GM12878 (cell line): ENCODE results near the gene KRTAP10-10. TPM values are rescaled to one million over a fixed set of nuclear protein-coding genes. Genes with fewer than 3 reads are reported as not detected.

Experiments
- ATAC-seq: fragments of 200-7000 bp; cut with Tn5 transposase; 3 replicates; pipeline ENCODE4 v1.9.1; 2020; ENCODE audit warnings: mild to moderate bottlenecking, moderate library complexity
- BruUV-seq: library from RNA; stranded (reverse); fragments of 400-500 nt; replicated peaks from 2 replicates; lab custom pipeline; 2021; lab: Mats Ljungman, UMichigan
- CTCF ChIA-PET: fragments of 300-600 bp; sonication (Branson Sonifier 250); formaldehyde crosslinking; extraction: SDS; loops from one replicate; lab custom pipeline; 2021; ENCODE audit warnings: inconsistent platforms; lab: Yijun Ruan, JAX
- POLR2A ChIA-PET: fragments of 350-600 bp; formaldehyde crosslinking; extraction: SDS; loops from one replicate; lab custom pipeline; 2021; ENCODE audit warnings: inconsistent platforms; lab: Charles Lee
- RAD21 ChIA-PET: fragments of 300-600 bp; sonication (Branson Sonifier 250); formaldehyde crosslinking; loops from one replicate; lab custom pipeline; 2023; ENCODE audit warnings: antibody characterized with exemption; ENCODE audit not compliant: unreplicated experiment; lab: Charles Lee
- SMC1A ChIA-PET: fragments of 300-600 bp; sonication (Branson Sonifier 250); formaldehyde crosslinking; loops from one replicate; lab custom pipeline; 2023; ENCODE audit not compliant: unreplicated experiment, uncharacterized antibody; lab: Charles Lee
- DNase-seq: peaks from one replicate; pipeline ENCODE4 v3.0.0-alpha.2; 2011; ENCODE audit warnings: low read depth, low spot score
- FAIRE-seq: peaks from 3 replicates; lab custom pipeline; 2011; peaks lifted over from hg19 to GRCh38; lab: Jason Lieb, UNC
- H2AFZ ChIP-seq: 2 replicates; pipeline ENCODE4 v1.6.0; 2011; ENCODE audit warnings: low read depth, low read length, control low read depth; ENCODE audit not compliant: control insufficient read depth
- H3K27ac ChIP-seq: 2 replicates; pipeline ENCODE4 v1.5.1; 2011; ENCODE audit warnings: control low read depth; ENCODE audit not compliant: control insufficient read depth, insufficient read depth
- H3K27me3 ChIP-seq, 2 experiments: replicated peaks in 1 of 2; 2 replicates each; pipeline versions ENCODE4 v1.6.0 to v1.6.1; 2011; ENCODE audit warnings: low read length in 1 of 2; ENCODE audit not compliant: control insufficient read depth in 2 of 2, insufficient read depth in 2 of 2
- H3K36me3 ChIP-seq, 2 experiments: 2 replicates each; pipeline ENCODE4 v1.5.1; 2011; ENCODE audit warnings: low read length in 1 of 2; ENCODE audit not compliant: control insufficient read depth in 2 of 2, insufficient read depth in 2 of 2
- H3K4me1 ChIP-seq: 2 replicates; pipeline ENCODE4 v1.6.1; 2011; ENCODE audit warnings: mild to moderate bottlenecking, low read length, moderate library complexity, mixed read lengths; ENCODE audit not compliant: control insufficient read depth, insufficient read depth
- H3K4me2 ChIP-seq: 2 replicates; pipeline ENCODE4 v1.6.0; 2011; ENCODE audit warnings: control low read depth; ENCODE audit not compliant: control insufficient read depth, insufficient read depth
- H3K4me3 ChIP-seq: fragments of 200-600 bp; sonication (generic); 2 replicates; pipeline ENCODE4 v1.5.1; 2016
- H3K79me2 ChIP-seq: 2 replicates; pipeline ENCODE4 v1.6.0; 2011; ENCODE audit warnings: low read length; ENCODE audit not compliant: control insufficient read depth, insufficient read depth
- H3K9ac ChIP-seq: 2 replicates; pipeline ENCODE4 v1.8.0; 2011; ENCODE audit warnings: low read length, control low read depth, mixed read lengths; ENCODE audit not compliant: control insufficient read depth, insufficient read depth
- H3K9me3 ChIP-seq: replicated peaks from 3 replicates; pipeline ENCODE4 v1.5.1; 2011; ENCODE audit warnings: mild to moderate bottlenecking, low read length; ENCODE audit not compliant: control insufficient read depth, insufficient read depth
- H4K20me1 ChIP-seq: 2 replicates; pipeline ENCODE4 v1.6.0; 2011; ENCODE audit not compliant: control insufficient read depth, insufficient read depth
- CHD4 ChIP-seq: fragments of 200-600 bp; sonication (generic); IDR thresholded peaks from 2 replicates; pipeline ENCODE4 v1.6.1; 2016; ENCODE audit warnings: mild to moderate bottlenecking
- E2F4 ChIP-seq: IDR thresholded peaks from 2 replicates; pipeline ENCODE4 v1.6.1; 2012; ENCODE audit warnings: low read depth, low read length, improper control_type of control experiment
- GATAD2B ChIP-seq: fragments of 450-650 bp; conservative IDR thresholded peaks from 2 replicates; pipeline ENCODE4 v1.6.1; 2017; ENCODE audit warnings: low read depth, mild to moderate bottlenecking, moderate library complexity
- JUNB ChIP-seq: IDR thresholded peaks from 2 replicates; pipeline ENCODE4 v1.6.1; 2016; ENCODE audit warnings: antibody characterized with exemption, mild to moderate bottlenecking
- LARP7 ChIP-seq: fragments of 450-650 bp; IDR thresholded peaks from 2 replicates; pipeline ENCODE4 v1.6.1; 2017; ENCODE audit warnings: mild to moderate bottlenecking
- RAD51 ChIP-seq: fragments of 450-650 bp; IDR thresholded peaks from 2 replicates; pipeline ENCODE4 v1.6.1; 2016; ENCODE audit warnings: moderate library complexity, mild to moderate bottlenecking, inconsistent platforms
- RBBP5 ChIP-seq: fragments of 200-600 bp; sonication (generic); conservative IDR thresholded peaks from 2 replicates; pipeline ENCODE4 v1.6.1; 2016
- RELA ChIP-seq: fragments of 450-650 bp; IDR thresholded peaks from 2 replicates; pipeline ENCODE4 v1.8.0; 2014; ENCODE audit warnings: borderline replicate concordance; ENCODE audit not compliant: partially characterized antibody
- SMAD1 ChIP-seq: fragments of 450-650 bp; IDR thresholded peaks from 2 replicates; pipeline ENCODE4 v1.6.1; 2018; ENCODE audit warnings: mild to moderate bottlenecking, low read depth; ENCODE audit not compliant: partially characterized antibody
- STAT3 ChIP-seq: IDR thresholded peaks from 2 replicates; pipeline ENCODE4 v1.6.1; 2011; ENCODE audit warnings: low read depth, low read length, improper control_type of control experiment
- SUZ12 ChIP-seq: fragments of 200-600 bp; sonication (generic); IDR thresholded peaks from one replicate; pipeline ENCODE4 v1.6.1; 2018; ENCODE audit warnings: antibody characterized with exemption, mild to moderate bottlenecking; ENCODE audit not compliant: unreplicated experiment
- TCF12 ChIP-seq: IDR thresholded peaks from 2 replicates; pipeline ENCODE4 v1.6.1; 2011; ENCODE audit warnings: low read depth, mild to moderate bottlenecking, low read length
- ZNF274 ChIP-seq: IDR thresholded peaks from one replicate; pipeline ENCODE4 v1.8.0; 2011; ENCODE audit not compliant: insufficient read length, insufficient read depth
- ZZZ3 ChIP-seq: IDR thresholded peaks from 2 replicates; pipeline ENCODE4 v1.6.1; 2011; ENCODE audit warnings: low read depth; ENCODE audit not compliant: control insufficient read depth, insufficient read length
- WGBS: methylation state at CpG from one replicate; pipeline ENCODE4 v1.1.6; 2016; ENCODE audit warnings: low lambda C conversion rate; ENCODE audit not compliant: insufficient replicate concordance, insufficient coverage; ENCODE audit errors: missing lambda C conversion rate; 5-methylcytosine and 5-hydroxymethylcytosine counted together
- in situ Hi-C: fragments of 300-500 bp; cut with MboI; formaldehyde crosslinking; loops from 9 replicates; pipeline ENCODE4 v1.14.3; 2018; ENCODE audit warnings: mixed read lengths
- intact Hi-C: fragments of 100-400 bp; cut with micrococcal nuclease; formaldehyde crosslinking; loops from one replicate; pipeline ENCODE4 v1.14.2; 2022; ENCODE audit not compliant: unreplicated experiment
- polyA plus RNA-seq, 11 experiments: library from polyadenylated mRNA; depleted of rRNA in 4 of 11; unstranded in 6 of 11; stranded (reverse) in 5 of 11; fragments of >200 nt; fragmentation: Nextera tagmentation in 4 of 11; fragmentation: Illumina TruSeq in 1 of 11; extraction: Ambion mirVana in 4 of 11; extraction: Trizol in 1 of 11; gene quantifications; 1 replicate in 1 of 11; 2 replicates in 10 of 11; pipeline versions ENCODE4 v1.2.1 to v1.2.3, GENCODE V29; 2011 to 2016; ENCODE audit warnings: inconsistent platforms in 2 of 11, missing spikeins in 2 of 11, low read depth in 1 of 11
- total RNA-seq, 4 experiments: library from RNA; depleted of rRNA in 3 of 4; stranded (reverse); fragments of >200 nt in 3 of 4; fragmentation: Illumina TruSeq in 1 of 4; extraction: Trizol in 1 of 4; gene quantifications; 2 replicates each; pipeline versions ENCODE4 v1.2.1 to v1.2.3, GENCODE V29; 2013 to 2021
- TF ChIP-seq, protein P1 (sequence below): fragments of 450-650 bp; IDR thresholded peaks from 2 replicates; pipeline ENCODE4 v1.6.1; 2014; ENCODE audit warnings: mild to moderate bottlenecking
- TF ChIP-seq, protein P2 (sequence below): IDR thresholded peaks from 2 replicates; pipeline ENCODE4 v1.6.1; 2012; ENCODE audit warnings: mild to moderate bottlenecking, low read depth, low read length

Gene KRTAP10-10
- total and polyA plus RNA-seq, 10 of the 15 experiments (the other 5 are each of a cell fraction or from before 2014, with no cell fraction given) = not detected

GRCh38 chr21:44686843-44687561 lies 49.8 kb downstream of the KRTAP10-10 start (continued):
- TF ChIP-seq, protein P1, sequence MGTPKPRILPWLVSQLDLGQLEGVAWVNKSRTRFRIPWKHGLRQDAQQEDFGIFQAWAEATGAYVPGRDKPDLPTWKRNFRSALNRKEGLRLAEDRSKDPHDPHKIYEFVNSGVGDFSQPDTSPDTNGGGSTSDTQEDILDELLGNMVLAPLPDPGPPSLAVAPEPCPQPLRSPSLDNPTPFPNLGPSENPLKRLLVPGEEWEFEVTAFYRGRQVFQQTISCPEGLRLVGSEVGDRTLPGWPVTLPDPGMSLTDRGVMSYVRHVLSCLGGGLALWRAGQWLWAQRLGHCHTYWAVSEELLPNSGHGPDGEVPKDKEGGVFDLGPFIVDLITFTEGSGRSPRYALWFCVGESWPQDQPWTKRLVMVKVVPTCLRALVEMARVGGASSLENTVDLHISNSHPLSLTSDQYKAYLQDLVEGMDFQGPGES = no peak

DNA sequence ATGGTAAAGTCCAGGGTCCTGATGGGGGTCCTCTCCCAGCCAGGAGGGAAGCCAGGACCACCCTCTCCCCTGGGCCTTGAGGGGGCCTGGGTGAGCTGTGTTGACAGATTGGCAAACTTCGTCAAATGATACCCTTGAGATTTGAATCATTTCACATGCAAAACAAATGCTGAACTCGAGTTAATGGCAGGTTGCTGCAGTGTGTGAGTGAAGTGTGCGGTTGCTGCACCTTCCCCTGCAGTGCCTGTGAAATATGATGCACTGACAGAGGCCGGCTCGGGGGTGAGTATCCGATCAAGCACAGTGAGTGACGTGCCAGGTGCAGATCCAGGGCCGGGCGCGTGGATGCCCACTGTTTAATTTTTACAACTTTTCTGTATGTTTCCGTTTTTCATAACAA lies 50.5 kb downstream of the KRTAP10-10 start:
- DNase-seq (no peak), FAIRE-seq (no peak), ATAC-seq (no peak)
- RAD21 ChIA-PET = no interaction called here
- Histone ChIP-seq H3K27me3 (peaks cover 0 to 1% of the 10 kb centered on the region in 2 experiments; a peak in 2 of 4 replicates), H3K36me3 (no peaks in the 10 kb centered on the region), H2AFZ (no peak overlapping the region), H3K9ac (no peak overlapping the region), H4K20me1 (no peaks in the 10 kb centered on the region), H3K79me2 (no peaks in the 10 kb centered on the region), H3K4me3 (no peak overlapping the region), H3K4me1 (no peaks in the 10 kb centered on the region; the same call in 1 of the 2 replicates), H3K4me2 (no peak overlapping the region), H3K9me3 (no peaks in the 10 kb centered on the region), H3K27ac (no peak overlapping the region)
- POLR2A ChIA-PET = no interaction called here
- CTCF ChIA-PET = no interaction called here
- in situ Hi-C loops (no loop called here), intact Hi-C loops (no loop called here)
- TF ChIP-seq ZNF274 (no peak), CHD4 (no peak), RELA (no peak), JUNB (no peak), GATAD2B (no peak), SUZ12 (no peak), E2F4 (no peak), LARP7 (no peak), RBBP5 (no peak), STAT3 (no peak), RAD51 (no peak), ZZZ3 (no peak), TCF12 (no peak), SMAD1 (no peak)
- TF ChIP-seq, protein P2, sequence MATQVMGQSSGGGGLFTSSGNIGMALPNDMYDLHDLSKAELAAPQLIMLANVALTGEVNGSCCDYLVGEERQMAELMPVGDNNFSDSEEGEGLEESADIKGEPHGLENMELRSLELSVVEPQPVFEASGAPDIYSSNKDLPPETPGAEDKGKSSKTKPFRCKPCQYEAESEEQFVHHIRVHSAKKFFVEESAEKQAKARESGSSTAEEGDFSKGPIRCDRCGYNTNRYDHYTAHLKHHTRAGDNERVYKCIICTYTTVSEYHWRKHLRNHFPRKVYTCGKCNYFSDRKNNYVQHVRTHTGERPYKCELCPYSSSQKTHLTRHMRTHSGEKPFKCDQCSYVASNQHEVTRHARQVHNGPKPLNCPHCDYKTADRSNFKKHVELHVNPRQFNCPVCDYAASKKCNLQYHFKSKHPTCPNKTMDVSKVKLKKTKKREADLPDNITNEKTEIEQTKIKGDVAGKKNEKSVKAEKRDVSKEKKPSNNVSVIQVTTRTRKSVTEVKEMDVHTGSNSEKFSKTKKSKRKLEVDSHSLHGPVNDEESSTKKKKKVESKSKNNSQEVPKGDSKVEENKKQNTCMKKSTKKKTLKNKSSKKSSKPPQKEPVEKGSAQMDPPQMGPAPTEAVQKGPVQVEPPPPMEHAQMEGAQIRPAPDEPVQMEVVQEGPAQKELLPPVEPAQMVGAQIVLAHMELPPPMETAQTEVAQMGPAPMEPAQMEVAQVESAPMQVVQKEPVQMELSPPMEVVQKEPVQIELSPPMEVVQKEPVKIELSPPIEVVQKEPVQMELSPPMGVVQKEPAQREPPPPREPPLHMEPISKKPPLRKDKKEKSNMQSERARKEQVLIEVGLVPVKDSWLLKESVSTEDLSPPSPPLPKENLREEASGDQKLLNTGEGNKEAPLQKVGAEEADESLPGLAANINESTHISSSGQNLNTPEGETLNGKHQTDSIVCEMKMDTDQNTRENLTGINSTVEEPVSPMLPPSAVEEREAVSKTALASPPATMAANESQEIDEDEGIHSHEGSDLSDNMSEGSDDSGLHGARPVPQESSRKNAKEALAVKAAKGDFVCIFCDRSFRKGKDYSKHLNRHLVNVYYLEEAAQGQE = no peak
- no TSS peak for BruUV-seq
- 22% methylated on average over 11 of the region's 11 CpGs for WGBS
- SMC1A ChIA-PET = no interaction called here
